Gastroesophageal sphincter (tissue), 4 donors: ENCODE data around the gene SLFN11. TPM values are rescaled to one million over a fixed set of nuclear protein-coding genes. Genes with fewer than 3 reads are reported as not detected.
"Not testable (repeated sequence)": the region's sequence is repeated elsewhere in the genome, so short reads cannot be mapped to it uniquely, and the experiment has no call there.

Source experiments
- ATAC-seq: fragments of 150-250 bp; one replicate; pipeline ENCODE4 v1.9.1; 2016; ENCODE audit warnings: mild to moderate bottlenecking, moderate library complexity
- H3K27ac ChIP-seq, 4 donors: fragments of 200-600 bp; sonication (generic) in 3 of 4; 1 replicate in 3 of 4; 2 replicates in 1 of 4; pipeline ENCODE4 v1.5.1; 2016 to 2019
- H3K27me3 ChIP-seq: fragments of 200-600 bp; sonication (generic); one replicate; pipeline ENCODE4 v1.5.1; 2019
- H3K36me3 ChIP-seq, 2 donors: fragments of 200-600 bp; sonication (generic); one replicate each; pipeline ENCODE4 v1.5.1; 2019; ENCODE audit warnings: control low read depth in 1 of 2
- H3K4me1 ChIP-seq, 3 donors: fragments of 200-600 bp; sonication (generic); 1 replicate in 2 of 3; 2 replicates in 1 of 3; pipeline ENCODE4 v1.5.1; 2016 to 2019; ENCODE audit warnings: control low read depth in 2 of 3
- H3K4me3 ChIP-seq, 2 donors: fragments of 200-600 bp; sonication (generic); one replicate each; pipeline ENCODE4 v1.5.1; 2019; ENCODE audit warnings: mild to moderate bottlenecking in 1 of 2, moderate library complexity in 1 of 2
- H3K9me3 ChIP-seq, 3 donors: fragments of 200-600 bp; sonication (generic); one replicate each; pipeline ENCODE4 v1.5.1; 2017 to 2019; ENCODE audit warnings: control low read depth in 2 of 3
- EP300 ChIP-seq: sonication (generic); formaldehyde crosslinking; IDR thresholded peaks from one replicate; pipeline ENCODE4 v1.6.1; 2017; ENCODE audit warnings: antibody characterized with exemption, mild to moderate bottlenecking
- POLR2A ChIP-seq, 2 donors: fragments of 450-650 bp; IDR thresholded peaks; one replicate each; pipeline ENCODE4 v1.6.1; 2017; ENCODE audit warnings: antibody characterized with exemption in 2 of 2, mild to moderate bottlenecking in 2 of 2, moderate library complexity in 1 of 2
- POLR2AphosphoS5 ChIP-seq: sonication (generic); formaldehyde crosslinking; IDR thresholded peaks from one replicate; pipeline ENCODE4 v1.6.1; 2017; ENCODE audit warnings: antibody characterized with exemption
- WGBS, 2 donors: methylation state at CpG; one replicate each; pipeline ENCODE4 v1.1.5; 2018; ENCODE audit warnings: low coverage in 1 of 2; 5-methylcytosine and 5-hydroxymethylcytosine counted together
- total RNA-seq, 4 donors: library from RNA; depleted of rRNA; stranded (reverse); fragments of >200 nt; gene quantifications; one replicate each; pipeline ENCODE4 v1.1.0, GENCODE V29; 2016
- TF ChIP-seq, protein P1 (sequence below), 4 experiments: fragments of 200-600 bp in 2 of 4; fragments of 450-650 bp in 2 of 4; sonication (generic) in 1 of 4; IDR thresholded peaks; one replicate each; pipeline ENCODE4 v1.5.1; 2017 to 2019; ENCODE audit warnings: antibody characterized with exemption in 4 of 4, mild to moderate bottlenecking in 2 of 4, moderate library complexity in 2 of 4

The SLFN11 gene
- total RNA-seq, 4 donors from 2014 or later, result 17.1 to 25.7 (median 22.2) TPM

DNA sequence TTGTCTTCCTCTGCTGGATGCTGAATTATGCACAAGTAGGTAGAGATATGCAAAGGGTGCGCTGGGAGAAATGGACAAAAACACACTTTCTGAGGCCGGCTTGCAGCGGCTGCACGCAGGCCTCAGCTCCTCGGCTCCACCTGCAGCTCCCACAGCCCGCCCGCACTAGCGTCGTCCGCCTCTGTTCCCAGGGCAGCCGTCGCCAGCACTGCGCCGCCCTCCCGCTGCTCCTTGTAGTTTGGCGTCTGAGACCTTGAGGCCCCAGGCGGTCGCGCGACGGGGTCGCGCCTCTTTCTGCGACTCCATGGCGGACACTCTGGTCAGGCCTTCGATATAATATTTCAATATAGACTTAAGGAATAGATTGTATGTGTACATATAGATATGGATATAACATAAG lies 34.1 kb upstream of the SLFN11 start:
- Histone ChIP-seq H3K27me3 (no peaks in the 10 kb centered on the region), H3K4me3 (no peak overlapping the region), H3K4me1 (no peaks in the 10 kb centered on the region), H3K36me3 (peaks cover 0 to 39% of the 10 kb centered on the region in 2 donors), H3K27ac (no peak overlapping the region), H3K9me3 (no peaks in the 10 kb centered on the region)
- 87 to 100% methylated on average over 6 to 25 of the region's 26 CpGs for WGBS, 2 donors
- ATAC-seq, result no peak
- TF ChIP-seq EP300 (no peak), POLR2AphosphoS5 (no peak), POLR2A (IDR thresholded peaks at IDR 0.05) (no peak)
- TF ChIP-seq, protein P1, sequence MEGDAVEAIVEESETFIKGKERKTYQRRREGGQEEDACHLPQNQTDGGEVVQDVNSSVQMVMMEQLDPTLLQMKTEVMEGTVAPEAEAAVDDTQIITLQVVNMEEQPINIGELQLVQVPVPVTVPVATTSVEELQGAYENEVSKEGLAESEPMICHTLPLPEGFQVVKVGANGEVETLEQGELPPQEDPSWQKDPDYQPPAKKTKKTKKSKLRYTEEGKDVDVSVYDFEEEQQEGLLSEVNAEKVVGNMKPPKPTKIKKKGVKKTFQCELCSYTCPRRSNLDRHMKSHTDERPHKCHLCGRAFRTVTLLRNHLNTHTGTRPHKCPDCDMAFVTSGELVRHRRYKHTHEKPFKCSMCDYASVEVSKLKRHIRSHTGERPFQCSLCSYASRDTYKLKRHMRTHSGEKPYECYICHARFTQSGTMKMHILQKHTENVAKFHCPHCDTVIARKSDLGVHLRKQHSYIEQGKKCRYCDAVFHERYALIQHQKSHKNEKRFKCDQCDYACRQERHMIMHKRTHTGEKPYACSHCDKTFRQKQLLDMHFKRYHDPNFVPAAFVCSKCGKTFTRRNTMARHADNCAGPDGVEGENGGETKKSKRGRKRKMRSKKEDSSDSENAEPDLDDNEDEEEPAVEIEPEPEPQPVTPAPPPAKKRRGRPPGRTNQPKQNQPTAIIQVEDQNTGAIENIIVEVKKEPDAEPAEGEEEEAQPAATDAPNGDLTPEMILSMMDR (IDR thresholded peaks at IDR 0.05), result no peak

DNA sequence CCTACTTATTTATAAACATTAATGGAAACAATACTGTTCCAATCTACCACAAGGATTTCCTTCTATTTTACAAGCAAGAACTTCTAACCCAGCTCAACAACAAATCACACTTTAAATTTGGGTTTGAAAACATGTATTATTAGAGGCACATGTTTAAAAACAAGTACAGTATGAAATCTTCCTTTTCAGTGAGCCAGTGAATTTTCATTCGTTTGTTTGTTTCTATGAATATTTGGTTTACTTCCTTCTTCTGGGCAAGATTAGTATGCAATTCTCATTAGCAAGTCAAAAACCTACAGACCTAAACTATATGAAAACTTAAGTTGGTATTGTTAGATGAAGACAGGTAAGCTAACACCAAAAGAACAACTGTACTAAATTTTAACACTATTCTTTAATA lies 33.1 kb upstream of the SLFN11 start:
- Histone ChIP-seq H3K36me3 (peaks cover 0 to 31% of the 10 kb centered on the region in 2 donors), H3K27me3 (no peaks in the 10 kb centered on the region), H3K4me3 (no peak overlapping the region), H3K4me1 (no peaks in the 10 kb centered on the region), H3K27ac (no peak overlapping the region), H3K9me3 (no peaks in the 10 kb centered on the region)
- no peak for ATAC-seq
- 91 to 95% methylated on average over 1 of the region's 1 CpG for WGBS, 2 donors
- TF ChIP-seq, protein P1 (IDR thresholded peaks at IDR 0.05), result no peak
- TF ChIP-seq POLR2AphosphoS5 (no peak), EP300 (no peak), POLR2A (IDR thresholded peaks at IDR 0.05) (no peak)

DNA sequence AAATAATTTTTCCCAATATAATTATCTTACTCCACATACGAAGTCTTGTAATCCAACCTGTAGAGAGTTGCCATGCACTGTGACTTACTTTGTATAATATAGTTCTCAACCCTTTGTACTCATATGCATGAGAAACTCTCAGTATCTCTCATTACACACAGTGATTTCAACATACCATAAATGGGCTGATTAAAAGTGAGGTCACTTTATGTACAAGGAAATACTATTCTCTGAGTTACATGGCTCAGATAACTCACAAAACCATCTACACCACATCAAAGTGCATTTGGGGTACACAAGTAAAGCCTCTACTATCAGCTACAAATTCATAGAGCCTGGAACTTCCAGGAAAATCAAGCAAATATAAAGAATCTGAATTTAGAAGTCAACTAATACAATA lies 30.9 kb upstream of the SLFN11 start:
- Histone ChIP-seq H3K4me3 (no peak overlapping the region), H3K4me1 (no peaks in the 10 kb centered on the region), H3K36me3 (peaks cover 0 to 11% of the 10 kb centered on the region in 2 donors), H3K27me3 (no peaks in the 10 kb centered on the region), H3K27ac (no peak overlapping the region), H3K9me3 (no peaks in the 10 kb centered on the region)
- 80 to 100% methylated on average over 1 of the region's 1 CpG for WGBS, 2 donors
- TF ChIP-seq, protein P1 (IDR thresholded peaks at IDR 0.05), result no peak
- no peak for TF ChIP-seq EP300
- no peak for ATAC-seq

DNA sequence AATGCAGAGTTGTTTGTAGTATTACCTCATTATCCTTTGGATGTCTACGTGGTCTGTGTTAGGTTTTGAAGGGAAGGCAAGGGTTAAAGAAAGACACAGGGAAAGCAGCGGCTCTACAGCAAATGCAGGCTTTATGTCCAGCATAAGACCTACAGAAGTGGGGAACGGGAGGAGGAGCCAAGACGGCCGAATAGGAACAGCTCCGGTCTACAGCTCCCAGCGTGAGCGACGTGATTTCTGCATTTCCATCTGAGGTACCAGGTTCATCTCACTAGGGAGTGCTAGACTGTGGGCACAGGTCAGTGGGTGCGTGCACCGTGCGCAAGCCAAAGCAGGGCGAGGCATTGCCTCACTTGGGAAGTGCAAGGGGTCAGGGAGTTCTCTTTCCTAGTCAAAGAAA lies 20.4 kb upstream of the SLFN11 start:
- not testable (repeated sequence) for H3K36me3 ChIP-seq, H3K27ac ChIP-seq, ATAC-seq, H3K4me3 ChIP-seq, H3K4me1 ChIP-seq, H3K27me3 ChIP-seq, H3K9me3 ChIP-seq
- 75 to 95% methylated on average over 4 to 9 of the region's 13 CpGs for WGBS, 2 donors

DNA sequence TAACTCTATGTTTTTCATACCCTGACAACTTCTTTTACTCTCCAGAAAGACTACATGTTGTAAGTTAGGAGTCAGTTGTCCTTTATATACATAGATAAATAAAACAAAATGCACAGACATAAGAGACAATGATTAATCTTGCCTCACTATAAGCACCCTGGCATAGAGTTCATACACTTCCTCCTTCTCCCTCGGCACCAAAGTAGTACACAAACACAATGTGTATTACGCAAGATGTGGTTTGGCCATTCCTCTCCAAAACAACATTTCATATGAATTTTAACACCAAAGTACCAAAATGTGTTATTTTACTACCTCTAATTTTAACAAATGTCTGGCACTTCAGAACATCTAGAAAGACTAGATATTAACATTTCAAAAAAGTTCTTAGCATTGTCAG lies 17.2 kb upstream of the SLFN11 start:
- Histone ChIP-seq H3K9me3 (no peaks in the 10 kb centered on the region), H3K4me1 (no peaks in the 10 kb centered on the region), H3K27me3 (peaks cover 10% of the 10 kb centered on the region), H3K36me3 (no peaks in the 10 kb centered on the region), H3K4me3 (no peak overlapping the region), H3K27ac (no peak overlapping the region)
- 50 to 100% methylated on average over 1 to 2 of the region's 2 CpGs for WGBS, 2 donors
- no peak for ATAC-seq
- TF ChIP-seq, protein P1 (IDR thresholded peaks at IDR 0.05), result no peak
- no peak for TF ChIP-seq EP300
- TF ChIP-seq POLR2A (IDR thresholded peaks at IDR 0.05), result no peak
- TF ChIP-seq POLR2AphosphoS5, result no peak

DNA sequence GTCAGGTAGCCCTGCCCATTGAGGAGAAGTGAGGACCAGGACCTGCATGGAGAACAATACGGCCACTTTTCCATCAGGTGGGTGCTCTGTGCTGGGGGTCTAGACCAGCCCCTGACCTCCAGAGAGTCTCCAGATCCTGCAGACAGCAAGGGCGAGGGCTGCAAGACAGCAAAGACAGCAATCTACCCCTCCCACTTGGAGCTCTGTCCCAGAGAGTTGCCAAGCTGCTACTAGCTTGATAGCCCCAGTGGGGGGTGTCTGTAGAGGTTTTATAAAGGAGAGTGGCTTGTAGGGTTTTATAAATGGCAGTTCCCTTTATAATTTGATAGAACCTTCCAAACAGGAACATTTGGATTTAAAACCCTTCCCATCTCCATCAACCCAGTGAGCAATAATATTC lies 16.7 kb upstream of the SLFN11 start:
- no peak overlapping the region for H3K4me3 ChIP-seq
- no peak overlapping the region for H3K27ac ChIP-seq
- peaks cover 10% of the 10 kb centered on the region for H3K27me3 ChIP-seq
- H3K36me3 ChIP-seq, result no peaks in the 10 kb centered on the region
- H3K9me3 ChIP-seq, result peaks cover 0 to 2% (median 0%) of the 10 kb centered on the region in 3 donors
- no peak for ATAC-seq
- TF ChIP-seq POLR2A (IDR thresholded peaks at IDR 0.05), result no peak
- TF ChIP-seq EP300, result no peak
- TF ChIP-seq POLR2AphosphoS5, result no peak
- TF ChIP-seq, protein P1 (IDR thresholded peaks at IDR 0.05), result no peak
- WGBS, 2 donors, result no CpG with 5 or more reads among the region's 2 CpGs
- no peaks in the 10 kb centered on the region for H3K4me1 ChIP-seq
